ENCODE data around the gene ZNF436.
"Not testable (repeated sequence)": the region's sequence is repeated elsewhere in the genome, so short reads cannot be mapped to it uniquely, and the experiment has no call there.

Gene ZNF436

GRCh38 chr1:23341931-23342692 lies 27.5 kb downstream of the ZNF436 start:
- no peak for TF ChIP-seq POLR2A (IDR thresholded peaks at IDR 0.05; ENCODE audit: low read depth, low read length)
- FAIRE-seq (no peak), DNase-seq (ENCODE audit: insufficient read length, low spot score) (no peak)

GRCh38 chr1:23339632-23340031 lies 30.0 kb downstream of the ZNF436 start:
- no peak for TF ChIP-seq POLR2A (IDR thresholded peaks at IDR 0.05; ENCODE audit: low read depth, low read length)
- DNase-seq (ENCODE audit: insufficient read length, low spot score) (no peak), FAIRE-seq (no peak)

GRCh38 chr1:23337869-23338268 lies 31.8 kb downstream of the ZNF436 start:
- FAIRE-seq (no peak), DNase-seq (ENCODE audit: insufficient read length, low spot score) (no peak)
- TF ChIP-seq POLR2A (IDR thresholded peaks at IDR 0.05; ENCODE audit: low read depth, low read length): no peak

- TF ChIP-seq POLR2A (IDR thresholded peaks at IDR 0.05; ENCODE audit: low read depth, low read length): no peak
- no peak for FAIRE-seq
- no peak for DNase-seq (ENCODE audit: insufficient read length, low spot score)
Observed at GRCh38 chr1:23331713-23332112, 37.9 kb downstream of the ZNF436 start.

- no peak for TF ChIP-seq POLR2A (IDR thresholded peaks at IDR 0.05; ENCODE audit: low read depth, low read length)
- DNase-seq (ENCODE audit: insufficient read length, low spot score) (no peak), FAIRE-seq (no peak)
Observed at GRCh38 chr1:23330846-23331245, 38.8 kb downstream of the ZNF436 start.

- TF ChIP-seq POLR2A (IDR thresholded peaks at IDR 0.05; ENCODE audit: low read depth, low read length): no peak
- DNase-seq (ENCODE audit: insufficient read length, low spot score) (no peak), FAIRE-seq (no peak)
Observed at GRCh38 chr1:23325393-23325792, 44.2 kb downstream of the ZNF436 start.

- TF ChIP-seq POLR2A (IDR thresholded peaks at IDR 0.05; ENCODE audit: low read depth, low read length): no peak
- DNase-seq (ENCODE audit: insufficient read length, low spot score) (no peak), FAIRE-seq (no peak)
Observed at GRCh38 chr1:23322770-23323169, 46.9 kb downstream of the ZNF436 start.

GRCh38 chr1:23310280-23310679 lies 59.4 kb downstream of the ZNF436 start:
- FAIRE-seq: peak; percentile 23
- DNase-seq (ENCODE audit: insufficient read length, low spot score): not testable (repeated sequence)
